OCI-LY3 (cell line): ENCODE measurements around the gene FAM174A.

Experiments
- CTCF ChIP-seq: fragments of 200-600, 300-600 bp; sonication (generic); IDR thresholded peaks from 2 replicates; pipeline ENCODE4 v1.5.1; 2014; ENCODE audit warnings: antibody characterized with exemption, low read length, low read depth
- EZH2phosphoT487 ChIP-seq: fragments of 200-600 bp; shearing (Covaris generic); IDR thresholded peaks from 2 replicates; pipeline ENCODE4 v1.6.1; 2018; ENCODE audit warnings: antibody characterized with exemption, mixed run types, low read depth

- TF ChIP-seq CTCF = no peak
- no peak for TF ChIP-seq EZH2phosphoT487
Observed at GRCh38 chr5:100584069-100584468, 48.9 kb downstream of the FAM174A start.
